DLD1 (cell line): ENCODE results near the gene C14orf93.

Source experiments
- in situ Hi-C: cut with HindIII; loops from 2 replicates; pipeline ENCODE4 v1.10.0; 2017; ENCODE audit warnings: low sequenced_read_pairs

Gene C14orf93

GRCh38 chr14:23047034-23047634 is 37.2 kb upstream of the C14orf93 start:
- in situ Hi-C loops = no loop called here

GRCh38 chr14:23045419-23046357 is 35.7 kb upstream of the C14orf93 start:
- in situ Hi-C loops = no loop called here

GRCh38 chr14:23044840-23045239 is 34.9 kb upstream of the C14orf93 start:
- in situ Hi-C loops = no loop called here

GRCh38 chr14:23043754-23044153 is 33.8 kb upstream of the C14orf93 start:
- in situ Hi-C loops = no loop called here

- in situ Hi-C loops = no loop called here
Observed at GRCh38 chr14:23043145-23043544, 33.2 kb upstream of the C14orf93 start.

GRCh38 chr14:23042162-23042965 is 32.4 kb upstream of the C14orf93 start, which contains the start of gene PSMB11:
Gene PSMB11 (plus strand): TSS chr14:23042212. CDS start chr14:23042226, 14 bp downstream.
- in situ Hi-C loops = no loop called here

GRCh38 chr14:23041729-23042128 is 31.8 kb upstream of the C14orf93 start:
- in situ Hi-C loops = no loop called here

GRCh38 chr14:23040100-23040499 is 30.2 kb upstream of the C14orf93 start:
- in situ Hi-C loops = no loop called here

GRCh38 chr14:23035303-23036144 is 25.6 kb upstream of the C14orf93 start:
- in situ Hi-C loops = no loop called here

- in situ Hi-C loops = no loop called here
Observed at GRCh38 chr14:23034498-23035302, 24.8 kb upstream of the C14orf93 start, which contains the start of gene PSMB5. Gene PSMB5 (minus strand): TSS chr14:23034900. CDS start chr14:23034881, 19 bp downstream.

GRCh38 chr14:23033801-23034497 is 24.0 kb upstream of the C14orf93 start:
- in situ Hi-C loops = no loop called here

- in situ Hi-C loops = no loop called here
Observed at GRCh38 chr14:23033251-23033727, 23.3 kb upstream of the C14orf93 start.

- in situ Hi-C loops = no loop called here
Observed at GRCh38 chr14:23030936-23031335, 21.0 kb upstream of the C14orf93 start.

GRCh38 chr14:23028799-23029198 is 18.9 kb upstream of the C14orf93 start:
- in situ Hi-C loops = no loop called here

- in situ Hi-C loops = no loop called here
Observed at GRCh38 chr14:23025151-23025814, 15.3 kb upstream of the C14orf93 start.

- in situ Hi-C loops = no loop called here
Observed at GRCh38 chr14:23024612-23025075, 14.7 kb upstream of the C14orf93 start.

GRCh38 chr14:23023795-23024152 is 13.8 kb upstream of the C14orf93 start:
- in situ Hi-C loops = no loop called here
